B cell (primary cell): ENCODE data around the gene HOXA9. TPM values are rescaled to one million over a fixed set of nuclear protein-coding genes. Genes with fewer than 3 reads are reported as not detected.
A peak's percentile ranks its signal among the peaks of the same experiment; 100 is the strongest.

Experiments used
- ATAC-seq: fragments of 200-7000 bp; cut with Tn5 transposase; one replicate; pipeline ENCODE4 v1.10.0; 2021; ENCODE audit warnings: low read depth, mild to moderate bottlenecking, moderate number of reproducible peaks, moderate library complexity
- CTCF ChIA-PET: fragments of 350-600 bp; sonication (Branson Sonifier 250); formaldehyde crosslinking; loops from one replicate; lab custom pipeline; 2021; ENCODE audit warnings: antibody characterized with exemption, inconsistent platforms; lab: Charles Lee
- POLR2A ChIA-PET: fragments of 350-600 bp; sonication (Branson Sonifier 250); formaldehyde crosslinking; loops from one replicate; lab custom pipeline; 2021; ENCODE audit warnings: antibody characterized with exemption; lab: Charles Lee
- DNase-seq: peaks from one replicate; pipeline ENCODE4 v3.0.0; 2013
- H2AFZ ChIP-seq: 2 replicates; pipeline ENCODE4 v1.6.1; 2012; ENCODE audit warnings: mild to moderate bottlenecking, low read depth, low read length; ENCODE audit not compliant: insufficient read depth, poor library complexity, severe bottlenecking
- H3K27ac ChIP-seq, 2 donors: 1 replicate in 1 of 2; 2 replicates in 1 of 2; pipeline ENCODE4 v1.5.1; 2012 to 2013; ENCODE audit warnings: low read length in 2 of 2, mild to moderate bottlenecking in 2 of 2, moderate library complexity in 1 of 2
- H3K27me3 ChIP-seq, 4 experiments: fragments of 200-600 bp in 1 of 4; sonication (generic) in 1 of 4; replicated peaks in 1 of 4; 1 replicate in 2 of 4; 2 replicates in 2 of 4; pipeline versions ENCODE4 v1.6.1 to v1.7.0; 2013 to 2016; ENCODE audit warnings: low read length in 3 of 4, mild to moderate bottlenecking in 2 of 4, mixed read lengths in 1 of 4, moderate library complexity in 1 of 4; ENCODE audit not compliant: insufficient read depth in 4 of 4, control insufficient read depth in 3 of 4; ENCODE audit errors: control extremely low read depth in 1 of 4
- H3K36me3 ChIP-seq, 2 experiments: replicated peaks in 1 of 2; 1 replicate in 1 of 2; 2 replicates in 1 of 2; pipeline versions ENCODE4 v1.6.1 to v1.7.1; 2013; ENCODE audit warnings: low read length in 1 of 2; ENCODE audit not compliant: insufficient read depth in 2 of 2, control insufficient read depth in 1 of 2; ENCODE audit errors: control extremely low read depth in 1 of 2, extremely low read depth in 1 of 2
- H3K4me1 ChIP-seq, 2 donors: fragments of 200-600 bp in 1 of 2; sonication (generic) in 1 of 2; 1 replicate in 1 of 2; 2 replicates in 1 of 2; pipeline versions ENCODE4 v1.5.1 to v1.6.1; 2013 to 2017; ENCODE audit warnings: low read length in 2 of 2; ENCODE audit not compliant: control insufficient read depth in 2 of 2, insufficient read depth in 2 of 2
- H3K4me2 ChIP-seq: replicated peaks from 2 replicates; pipeline ENCODE3; 2012; ENCODE audit warnings: mild to moderate bottlenecking, low read depth, low read length; ENCODE audit not compliant: poor library complexity, severe bottlenecking
- H3K4me3 ChIP-seq, 5 experiments: fragments of 200-600 bp in 1 of 5; sonication (generic) in 1 of 5; 1 replicate in 3 of 5; 2 replicates in 2 of 5; pipeline versions ENCODE4 v1.5.1 to v1.7.0; 2011 to 2016; ENCODE audit warnings: low read length in 4 of 5, mild to moderate bottlenecking in 4 of 5, low read depth in 2 of 5, control low read depth in 1 of 5, moderate library complexity in 1 of 5; ENCODE audit not compliant: insufficient read depth in 1 of 5; ENCODE audit errors: control extremely low read depth in 1 of 5, extremely low read depth in 1 of 5
- H3K79me2 ChIP-seq: fragments of 200-600 bp; sonication (generic); one replicate; pipeline ENCODE4 v1.6.0; 2016; ENCODE audit warnings: low read length; ENCODE audit not compliant: control insufficient read depth, insufficient read depth
- H3K9ac ChIP-seq: fragments of 200-600 bp; sonication (generic); 2 replicates; pipeline ENCODE4 v1.6.1; 2017; ENCODE audit warnings: mild to moderate bottlenecking, low read length, moderate library complexity
- H3K9me3 ChIP-seq, 3 donors: one replicate each; pipeline versions ENCODE4 v1.6.1 to v1.7.1; 2013; ENCODE audit warnings: low read length in 2 of 3; ENCODE audit not compliant: control insufficient read depth in 2 of 3, insufficient read depth in 1 of 3; ENCODE audit errors: control extremely low read depth in 1 of 3
- H4K20me1 ChIP-seq: 2 replicates; pipeline ENCODE4 v1.6.0; 2012; ENCODE audit warnings: mild to moderate bottlenecking, low read length; ENCODE audit not compliant: insufficient read depth, control insufficient read depth, poor library complexity, severe bottlenecking
- H3K27ac Mint-ChIP-seq: one replicate; pipeline ENCODE4 v1.8.0; 2021; ENCODE audit warnings: mixed read lengths
- H3K27me3 Mint-ChIP-seq: one replicate; pipeline ENCODE4 v1.8.0; 2021; ENCODE audit warnings: mixed read lengths
- H3K4me1 Mint-ChIP-seq: one replicate; pipeline ENCODE4 v1.8.0; 2021; ENCODE audit warnings: mixed read lengths
- H3K4me3 Mint-ChIP-seq: one replicate; pipeline ENCODE4 v1.8.0; 2021; ENCODE audit warnings: mixed read lengths
- H3K9me3 Mint-ChIP-seq: one replicate; pipeline ENCODE4 v1.8.0; 2022; ENCODE audit warnings: mixed read lengths; ENCODE audit not compliant: insufficient read depth
- CTCF ChIP-seq: fragments of 200-600 bp; IDR thresholded peaks from one replicate; pipeline ENCODE4 v1.8.0; 2022; ENCODE audit warnings: antibody characterized with exemption, mild to moderate bottlenecking
- EZH2 ChIP-seq: IDR thresholded peaks from 2 replicates; pipeline ENCODE4 v1.6.1; 2012; ENCODE audit warnings: borderline replicate concordance, low read depth, mild to moderate bottlenecking, moderate library complexity, low read length; ENCODE audit not compliant: insufficient read depth, poor library complexity, severe bottlenecking
- WGBS: methylation state at CpG from one replicate; pipeline ENCODE4 v1.1.5; 2013; ENCODE audit warnings: missing lambda C conversion rate; ENCODE audit not compliant: insufficient coverage; 5-methylcytosine and 5-hydroxymethylcytosine counted together
- intact Hi-C: fragments of 100-400 bp; cut with micrococcal nuclease; formaldehyde crosslinking; loops from one replicate; pipeline ENCODE4 v1.10.0; 2022
- polyA plus RNA-seq: library from polyadenylated mRNA; depleted of rRNA; stranded (reverse); fragments of >200 nt; gene quantifications from 2 replicates; pipeline ENCODE4 v1.2.3, GENCODE V29; 2012
- total RNA-seq, 2 donors: library from RNA; stranded (reverse); fragments of 120-200 nt in 1 of 2; gene quantifications; 1 replicate in 1 of 2; 2 replicates in 1 of 2; pipeline versions ENCODE4 v1.2.3 to v1.2.4, GENCODE V29; 2013 to 2022

HOXA9 gene
- total and polyA plus RNA-seq, 2 donors (not counting 1 experiment from before 2014, with no cell fraction given): 0.07 TPM; not detected in 1

- Histone ChIP-seq H3K27ac (no peak within 1 kb of the TSS), H3K4me3 (peak within 1 kb of the TSS in 4 of 5 experiments; percentile 2 to 30 (median 22)), H3K4me2 (peak within 1 kb of the TSS; percentile 69), H3K36me3 (no peaks in the 10 kb centered on the region), H3K79me2 (no peaks in the 10 kb centered on the region), H3K27me3 (peaks cover 0 to 89% (median 61%) of the 10 kb centered on the region in 4 experiments), H3K9ac (peak within 1 kb of the TSS; percentile 50), H4K20me1 (no peaks in the 10 kb centered on the region), H3K4me1 (peaks cover 45 to 47% of the 10 kb centered on the region in 2 donors), H3K9me3 (peaks cover 0 to 75% (median 0%) of the 10 kb centered on the region in 3 donors), H2AFZ (peak within 1 kb of the TSS; percentile 47)
- H3K9me3 Mint-ChIP-seq: no peaks in the 10 kb centered on the region
- peak within 1 kb of the TSS; percentile 80 for H3K4me3 Mint-ChIP-seq
- no peak for ATAC-seq
- WGBS: 19% methylated on average over 63 of the region's 63 CpGs
- peak; percentile 44 for DNase-seq
- H3K27ac Mint-ChIP-seq: peak within 1 kb of the TSS; percentile 20
- peaks cover 36% of the 10 kb centered on the region for H3K4me1 Mint-ChIP-seq
- peaks cover 64% of the 10 kb centered on the region for H3K27me3 Mint-ChIP-seq
- intact Hi-C loops: no loop called here
- CTCF ChIA-PET: interaction anchor here (1.2 to 6.9 kb wide), 5 partner anchors 15 to 465 kb away, joined by 3 to 52 read pairs (median 8); no protein-coding TSS in a partner anchor
- TF ChIP-seq CTCF (no peak), EZH2 (peak; percentile 35)
- POLR2A ChIA-PET: no interaction called here
Observed at GRCh38 chr7:27147199-27148030, 17.9 kb downstream of the HOXA9 start, which contains the start of gene HOXA6. HOXA6 (minus strand) TSS chr7:27147774; CDS start chr7:27147749, 25 bp downstream.
